Sciatic nerve (tissue), 2 donors: ENCODE results near the gene NRG3. TPM values are rescaled to one million over a fixed set of nuclear protein-coding genes. Genes with fewer than 3 reads are reported as not detected.
"Not testable (repeated sequence)": the region's sequence is repeated elsewhere in the genome, so short reads cannot be mapped to it uniquely, and the experiment has no call there.

Experiments
- ATAC-seq: fragments of 200-7000 bp; cut with Tn5 transposase; one replicate; pipeline ENCODE4 v1.9.1; 2020; ENCODE audit warnings: mild to moderate bottlenecking, moderate library complexity
- DNase-seq: peaks from one replicate; pipeline ENCODE4 v3.0.0-alpha.2; 2020; ENCODE audit warnings: low spot score
- intact Hi-C: fragments of 100-400 bp; cut with DNase I; formaldehyde crosslinking; loops from one replicate; pipeline ENCODE4 v1.14.2; 2022
- total RNA-seq: library from RNA; stranded (reverse); fragmentation: NEBNext Ultra II Directional; extraction: Animal tissue kit (Norgen Biotek cat#: 25700); gene quantifications from one replicate; pipeline ENCODE4 v1.2.1, GENCODE V29; 2021
- donor health status: DM: no; HTN: no; CAD: no.
- donor health status: DM: no; HTN: no; CAD: no.

The NRG3 gene
- total RNA-seq, 1 donor from 2014 or later, result 1.4 TPM

DNA sequence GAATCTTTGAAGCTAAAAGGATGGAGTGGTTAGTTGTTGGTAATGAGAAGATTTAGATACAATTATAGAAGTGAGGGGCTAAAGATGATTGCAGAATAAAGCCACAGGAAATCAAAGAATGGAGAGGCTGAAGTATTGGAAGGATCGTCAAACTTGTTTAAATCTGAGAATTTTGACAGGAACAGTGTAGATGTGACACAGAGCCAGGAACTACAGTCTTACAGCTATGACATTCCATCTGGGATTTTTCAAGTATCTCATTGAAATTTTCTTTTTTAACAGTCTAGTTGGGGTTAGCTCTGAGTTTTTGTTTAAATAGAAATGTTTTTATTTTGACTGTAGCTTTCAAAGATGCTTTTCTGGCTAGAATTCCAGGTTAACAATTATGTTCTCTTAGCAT is 181.4 kb downstream of the NRG3 start:
- intact Hi-C loops, result no loop called here
- ATAC-seq (no peak), DNase-seq (no peak)

DNA sequence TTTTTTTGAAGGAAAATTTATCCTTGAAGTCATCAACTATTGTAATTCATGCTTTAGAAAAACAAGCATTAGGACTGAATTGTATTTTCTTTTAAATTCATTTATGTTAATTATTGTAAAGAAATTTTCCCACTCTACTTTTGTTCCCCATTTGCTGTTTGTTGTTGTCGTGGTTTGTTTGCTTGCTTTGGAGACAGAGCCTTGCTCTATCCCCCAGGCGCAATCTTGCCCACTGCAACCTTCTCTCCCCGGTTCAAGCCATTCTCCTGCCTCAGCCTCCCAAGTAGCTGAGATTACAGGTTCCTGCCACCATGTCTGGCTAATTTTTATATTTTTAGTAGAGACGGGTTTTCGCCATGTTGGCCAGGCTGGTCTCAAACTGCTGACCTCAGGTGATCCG is 192.2 kb downstream of the NRG3 start:
- ATAC-seq, DNase-seq, intact Hi-C loops: not testable (repeated sequence)

DNA sequence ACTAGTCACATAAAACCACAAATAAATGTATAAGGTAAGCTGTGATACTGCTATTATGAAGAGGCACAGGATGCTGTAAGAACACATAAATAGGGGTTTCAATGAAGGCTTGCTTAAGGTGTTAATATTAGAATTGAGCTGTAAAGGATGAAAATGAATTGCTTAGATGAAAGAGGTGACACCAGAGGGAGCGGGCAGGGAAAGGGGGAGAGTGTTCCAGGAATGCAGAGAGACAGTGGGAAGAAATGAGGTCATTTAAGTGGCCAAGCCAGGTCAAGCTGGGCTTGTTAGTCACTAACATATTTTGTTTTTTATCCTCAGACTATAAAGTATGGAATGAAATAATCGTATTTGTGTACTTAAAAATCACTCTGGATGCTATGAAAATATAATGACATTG is 193.5 kb downstream of the NRG3 start:
- DNase-seq (no peak), ATAC-seq (no peak)
- intact Hi-C loops, result no loop called here

DNA sequence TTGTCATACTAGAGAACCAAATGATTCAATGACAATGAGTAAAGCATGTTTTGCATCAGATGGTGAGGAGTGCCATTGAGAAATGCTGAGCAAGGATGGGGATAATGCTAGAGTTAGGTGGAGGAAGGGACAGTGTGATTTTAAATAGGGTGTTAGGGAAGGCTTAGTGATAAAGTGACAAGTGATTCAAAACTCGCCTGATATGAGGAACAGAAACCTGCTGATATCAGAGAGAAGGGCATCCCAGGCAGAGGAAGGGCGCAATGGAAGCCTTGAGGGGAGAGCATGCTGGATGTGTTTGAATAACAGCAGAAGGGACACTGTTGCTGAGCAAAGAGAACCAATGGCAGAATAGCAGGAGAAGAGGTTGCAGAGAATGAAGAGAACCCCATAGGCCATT is 196.2 kb downstream of the NRG3 start:
- intact Hi-C loops, result no loop called here

DNA sequence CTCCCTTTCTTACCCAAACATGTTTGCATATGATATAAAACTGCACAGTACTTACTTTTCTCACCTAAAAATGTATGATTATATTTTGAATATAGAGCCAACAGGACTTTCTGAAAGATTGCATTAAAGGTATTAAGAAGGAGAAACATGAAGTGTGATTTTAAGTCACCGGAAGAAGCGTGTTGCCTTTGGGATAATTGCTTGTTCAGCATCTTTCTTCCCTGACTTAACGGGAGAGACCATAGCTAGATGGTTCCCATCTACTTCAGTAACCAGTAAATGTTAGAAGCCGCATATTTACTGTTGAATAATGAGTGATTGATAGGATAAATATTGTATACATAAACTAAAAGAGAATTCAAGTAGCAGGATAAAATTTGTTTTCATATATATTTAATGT is 197.1 kb downstream of the NRG3 start:
- intact Hi-C loops, result no loop called here
- ATAC-seq (no peak), DNase-seq (no peak)

More for the DNA sequence above, 196.2 kb downstream of the NRG3 start:
- DNase-seq (no peak), ATAC-seq (no peak)

DNA sequence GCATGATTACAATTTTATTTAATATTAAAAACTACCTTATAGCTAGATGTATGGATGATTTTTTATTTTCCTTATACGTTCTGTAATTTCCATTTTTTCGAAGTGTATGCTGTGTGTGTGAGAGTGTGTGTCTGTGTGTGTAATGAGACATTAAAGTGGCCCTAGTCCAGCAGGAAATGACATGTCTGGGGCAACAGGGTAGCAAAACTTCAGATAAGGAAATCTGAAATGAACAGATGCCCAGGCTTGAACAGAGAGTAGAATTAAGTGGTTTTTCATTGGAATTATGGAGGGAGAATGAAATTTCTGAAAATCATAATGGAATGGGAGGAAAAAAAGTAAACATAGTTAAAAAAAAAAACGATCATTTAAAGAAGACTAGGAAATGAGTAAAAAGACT is 200.6 kb downstream of the NRG3 start:
- intact Hi-C loops, result no loop called here
- no peak for ATAC-seq
- no peak for DNase-seq

DNA sequence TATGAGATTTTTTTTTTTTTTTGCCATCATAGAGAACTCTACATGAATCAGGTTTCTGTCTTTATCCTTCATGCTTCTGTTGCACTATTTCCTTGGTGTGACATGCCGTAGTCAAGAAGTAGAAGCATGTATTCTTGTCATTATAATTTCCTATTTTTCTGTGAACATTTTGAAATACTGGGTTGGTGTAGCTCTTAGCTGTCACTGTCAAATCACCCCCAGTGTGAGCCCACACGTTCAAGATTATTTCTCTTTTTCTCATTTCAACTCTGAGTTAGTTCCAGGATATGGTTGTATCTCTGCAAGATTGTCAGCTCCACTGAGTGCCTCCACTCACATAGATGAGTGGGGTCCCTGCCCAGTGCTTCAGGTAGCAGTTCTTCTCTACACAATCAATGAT is 209.5 kb downstream of the NRG3 start:
- ATAC-seq, result no peak
- DNase-seq, result no peak
- intact Hi-C loops, result no loop called here

DNA sequence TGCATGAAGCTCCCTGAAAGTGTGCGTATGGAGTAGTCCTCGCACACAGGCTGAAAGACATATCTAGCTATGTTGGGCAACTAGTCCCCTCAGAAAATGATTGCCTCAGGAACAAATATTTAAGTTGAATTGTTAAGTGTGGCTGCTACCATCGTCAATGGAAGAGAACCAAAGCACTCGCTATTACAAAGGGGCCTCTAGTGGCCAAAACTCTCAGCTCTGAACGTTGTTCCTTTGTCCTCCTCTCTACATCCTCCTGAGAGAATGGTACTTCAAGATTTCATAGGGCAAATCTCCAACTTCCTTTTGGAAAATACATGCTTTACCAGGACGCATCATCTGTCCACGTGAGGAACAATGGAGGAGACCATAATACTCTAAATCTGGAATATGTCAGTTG is 209.9 kb downstream of the NRG3 start:
- no peak for DNase-seq
- ATAC-seq, result no peak
- intact Hi-C loops, result no loop called here

DNA sequence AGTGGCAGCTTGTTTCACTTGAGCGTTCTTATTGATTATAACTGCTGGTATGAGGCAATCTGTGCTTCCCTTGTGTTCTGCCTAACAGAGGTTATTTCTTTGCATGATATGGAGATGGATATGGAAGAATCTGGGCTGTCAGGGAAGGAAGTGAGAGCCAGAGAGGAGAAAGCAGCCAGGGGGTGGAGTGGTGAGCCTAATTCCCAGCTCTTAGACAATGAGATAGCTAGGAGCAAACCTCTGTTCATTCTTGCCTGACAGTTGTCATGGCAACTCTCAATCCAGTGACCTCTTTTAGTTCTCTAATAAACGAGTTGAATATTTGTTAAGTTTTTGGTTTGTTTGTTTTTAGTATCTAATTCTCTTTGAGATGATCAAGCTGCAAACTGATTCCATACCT is 214.3 kb downstream of the NRG3 start:
- ATAC-seq (no peak), DNase-seq (no peak)
- intact Hi-C loops, result no loop called here

DNA sequence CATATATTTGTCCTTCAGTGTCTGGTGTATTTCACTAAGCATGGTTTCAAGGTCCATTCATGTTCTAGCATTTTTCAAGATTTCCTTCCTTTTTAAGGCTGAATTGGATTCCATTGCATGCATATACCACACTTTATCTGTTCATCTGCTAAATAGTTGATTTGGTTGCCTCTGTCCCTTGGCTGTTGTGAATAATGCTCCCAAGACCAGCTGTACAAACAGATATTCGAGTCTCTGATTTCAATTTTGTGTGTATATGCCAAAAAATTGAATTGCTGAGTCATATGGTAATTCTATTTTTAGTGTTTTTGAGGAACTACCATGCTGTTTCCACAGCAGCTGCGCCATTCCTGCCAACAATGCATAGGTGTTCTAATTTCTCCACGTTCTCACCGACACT is 216.4 kb downstream of the NRG3 start:
- DNase-seq (no peak), ATAC-seq (no peak)
- intact Hi-C loops, result no loop called here

DNA sequence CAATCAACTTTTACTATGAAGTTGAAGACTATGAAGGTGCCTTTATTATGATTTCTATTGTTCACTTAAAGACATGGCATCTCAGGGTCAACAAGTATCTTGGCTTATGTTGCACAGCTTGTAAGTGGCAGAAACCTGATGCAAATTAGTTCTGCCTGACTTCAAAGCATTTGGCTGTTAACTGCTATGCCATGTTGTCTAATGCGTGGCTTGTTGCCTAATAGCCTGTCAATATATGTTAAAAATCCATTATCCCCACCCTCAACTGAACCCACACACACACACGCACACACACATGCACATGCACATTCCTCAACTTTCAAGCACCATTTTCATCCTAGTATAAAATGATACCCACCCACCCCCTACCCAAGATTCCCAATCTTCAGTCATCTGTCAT is 217.1 kb downstream of the NRG3 start:
- DNase-seq (no peak), ATAC-seq (no peak)
- intact Hi-C loops, result no loop called here

DNA sequence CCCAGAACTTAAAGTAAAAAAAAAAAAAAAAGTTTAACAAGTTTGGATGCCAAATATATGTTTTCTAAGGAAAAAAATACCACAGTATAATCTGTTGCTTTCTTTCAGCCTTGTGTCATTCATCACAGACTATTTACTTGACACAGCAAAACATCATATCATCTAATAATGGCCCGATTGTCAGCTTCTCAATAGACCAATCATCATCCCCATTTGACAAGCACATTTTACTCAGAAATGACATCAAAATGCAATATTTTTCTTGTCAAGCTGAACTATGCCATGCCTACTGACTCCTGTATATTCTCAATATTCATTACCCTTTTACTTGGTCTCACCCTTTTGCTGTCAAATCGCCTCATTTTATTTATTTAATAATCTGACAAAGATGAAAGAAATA is 249.7 kb downstream of the NRG3 start:
- no peak for DNase-seq

DNA sequence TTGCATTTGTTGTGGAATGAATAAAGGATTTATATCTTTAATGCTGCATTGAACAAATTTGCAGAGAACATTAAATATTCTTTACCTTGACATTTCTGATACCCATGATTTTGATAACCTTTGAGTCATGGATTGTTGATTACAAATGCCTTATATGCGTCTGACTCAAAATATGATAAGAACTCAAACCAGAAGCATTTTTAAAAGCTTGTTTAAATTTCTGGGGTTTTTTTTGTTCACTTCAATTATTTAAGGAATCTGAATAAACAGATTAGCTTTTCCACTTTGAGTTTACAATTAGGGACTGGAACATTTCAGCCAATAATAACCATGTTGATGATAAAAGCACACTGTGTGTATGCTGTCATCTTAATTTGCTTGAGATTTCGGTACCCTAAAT is 253.5 kb downstream of the NRG3 start:
- ATAC-seq (no peak), DNase-seq (no peak)

More for the DNA sequence above, 249.7 kb downstream of the NRG3 start:
- intact Hi-C loops, result no loop called here
- ATAC-seq, result no peak

DNA sequence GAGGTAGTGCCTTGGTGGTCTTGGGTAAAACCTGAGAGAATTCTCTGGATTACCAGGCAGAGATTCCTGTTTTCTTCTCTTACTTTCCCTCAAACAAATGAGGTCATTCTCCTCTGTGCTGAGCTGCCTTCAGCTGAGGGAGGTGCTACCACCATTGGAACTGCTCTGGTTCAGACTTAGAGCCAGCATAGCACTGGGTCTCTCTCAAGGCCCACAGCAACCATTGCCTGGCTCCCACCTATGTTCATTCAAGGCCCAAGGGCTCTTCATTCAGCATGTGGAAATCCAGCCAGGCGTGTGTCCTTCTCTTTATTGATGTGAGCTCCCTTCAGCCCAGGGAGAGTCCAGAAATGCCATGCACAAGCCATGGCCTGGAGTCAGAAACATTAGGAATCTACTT is 261.1 kb downstream of the NRG3 start:
- DNase-seq (no peak), ATAC-seq (no peak)
- intact Hi-C loops, result no loop called here

More for the DNA sequence above, 253.5 kb downstream of the NRG3 start:
- intact Hi-C loops, result no loop called here

DNA sequence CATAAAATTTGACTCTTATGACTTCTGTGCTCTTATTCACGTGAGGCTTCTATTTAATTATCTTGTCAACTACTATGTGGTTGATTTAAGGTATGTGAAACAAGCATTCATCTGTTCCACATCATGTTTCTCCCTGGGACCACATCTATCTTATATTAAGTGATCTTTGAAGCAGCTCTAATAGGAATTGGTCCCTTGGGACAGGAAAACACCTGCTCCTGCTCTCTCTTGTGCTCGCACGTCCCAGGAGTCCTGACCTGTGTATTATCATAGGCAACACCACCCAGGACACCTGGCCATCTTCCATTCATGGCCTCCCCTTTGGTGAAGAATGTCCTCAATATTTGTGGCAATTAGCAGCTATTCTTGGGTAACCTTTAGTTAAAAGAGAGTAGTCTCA is 269.2 kb downstream of the NRG3 start:
- DNase-seq (no peak), ATAC-seq (no peak)
- intact Hi-C loops, result no loop called here

DNA sequence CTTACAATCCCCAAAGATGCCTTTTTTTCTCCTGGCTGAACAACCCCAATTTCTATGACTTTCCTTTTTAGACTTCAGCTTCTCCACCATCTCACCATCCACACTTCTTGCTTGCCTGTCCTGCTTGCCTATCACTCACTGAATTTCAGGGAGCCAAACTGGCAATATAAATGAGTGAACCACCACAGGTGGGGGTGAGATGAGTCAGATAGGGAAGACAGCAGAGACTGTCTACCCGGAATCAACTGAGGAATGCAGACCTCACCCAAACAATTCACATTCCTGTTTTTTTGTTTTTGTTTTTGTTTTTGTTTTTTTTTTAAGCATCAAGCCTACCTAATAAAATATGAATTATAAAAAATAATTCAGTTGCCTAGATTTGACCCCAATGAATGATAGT is 273.8 kb downstream of the NRG3 start:
- DNase-seq (no peak), ATAC-seq (no peak)
- intact Hi-C loops, result no loop called here

DNA sequence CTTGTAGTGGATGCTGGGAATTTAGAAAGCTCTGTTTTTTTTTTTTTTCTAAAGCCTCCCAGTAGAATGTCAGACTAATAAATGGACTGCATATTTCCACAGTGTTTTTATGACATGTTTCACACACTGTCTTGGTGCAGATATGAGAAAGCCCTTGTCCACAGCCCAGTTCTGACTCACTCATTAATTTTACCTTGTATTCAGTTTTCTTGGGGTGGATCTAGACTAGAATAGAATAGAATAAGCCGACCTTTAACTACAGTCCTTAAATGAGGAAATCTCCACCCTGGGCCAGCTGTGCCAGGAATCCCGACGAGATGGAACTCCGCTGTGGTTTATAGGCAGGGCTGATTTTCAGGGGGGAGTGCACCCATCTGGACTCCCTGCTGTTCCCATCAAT is 274.7 kb downstream of the NRG3 start:
- intact Hi-C loops, result no loop called here
- DNase-seq (no peak), ATAC-seq (no peak)

DNA sequence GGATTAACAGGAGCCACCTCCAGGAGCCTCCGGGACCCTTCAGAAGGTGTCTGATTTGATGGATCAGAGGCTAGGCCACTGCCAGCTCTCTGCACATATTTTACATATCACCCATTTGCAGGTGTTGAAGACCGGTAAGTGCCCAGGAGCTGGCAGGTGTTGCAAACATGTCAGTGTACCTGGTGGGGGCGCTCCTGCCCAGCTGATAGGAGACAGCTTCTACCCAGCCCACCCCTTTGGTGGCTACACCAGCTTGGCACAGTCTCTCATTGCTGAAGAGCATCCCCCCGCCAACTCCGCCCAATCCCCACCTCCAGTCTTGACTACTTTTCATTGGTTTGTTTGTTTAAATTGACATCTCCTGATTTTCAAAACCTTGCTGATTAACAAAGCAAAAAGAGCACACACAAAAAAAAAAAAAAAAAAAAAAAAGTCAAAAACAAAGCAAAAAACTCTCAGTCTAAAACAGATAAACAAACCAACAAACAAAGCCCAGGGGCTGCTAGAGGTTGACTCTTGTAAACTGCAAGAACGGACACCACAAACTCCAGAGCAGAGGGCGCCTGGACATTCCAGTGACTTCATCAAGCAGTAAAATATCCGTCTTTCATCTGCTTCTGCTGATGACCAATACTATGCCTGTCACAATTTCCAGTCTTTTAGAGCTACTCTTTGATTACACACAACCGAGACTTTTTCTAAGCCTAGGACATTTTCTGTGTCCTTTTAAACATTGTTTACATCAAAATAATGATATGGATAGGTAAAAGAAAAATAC is 275.3 kb downstream of the NRG3 start:
- intact Hi-C loops, result no loop called here
- ATAC-seq, result no peak
- DNase-seq, result no peak

DNA sequence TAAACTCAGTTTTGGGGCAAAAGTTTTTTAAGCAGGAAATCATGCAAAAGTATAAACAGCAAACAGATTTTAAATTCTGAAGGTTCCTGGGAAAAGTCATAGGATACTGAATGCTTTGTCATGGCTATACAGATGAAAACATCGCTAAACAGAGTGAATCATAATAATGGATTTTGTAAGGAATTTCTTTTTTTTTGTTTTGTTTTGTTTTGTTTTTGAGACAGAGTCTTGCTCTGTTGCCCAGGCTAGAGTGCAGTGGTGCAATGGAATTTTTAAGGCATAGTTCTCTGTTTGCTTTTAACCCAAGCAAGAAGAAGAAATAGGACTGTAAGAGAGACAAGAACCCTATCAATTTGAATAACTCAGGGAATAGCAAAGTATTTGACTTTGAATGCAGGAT is 285.3 kb downstream of the NRG3 start:
- intact Hi-C loops, result no loop called here
- ATAC-seq (no peak), DNase-seq (no peak)

DNA sequence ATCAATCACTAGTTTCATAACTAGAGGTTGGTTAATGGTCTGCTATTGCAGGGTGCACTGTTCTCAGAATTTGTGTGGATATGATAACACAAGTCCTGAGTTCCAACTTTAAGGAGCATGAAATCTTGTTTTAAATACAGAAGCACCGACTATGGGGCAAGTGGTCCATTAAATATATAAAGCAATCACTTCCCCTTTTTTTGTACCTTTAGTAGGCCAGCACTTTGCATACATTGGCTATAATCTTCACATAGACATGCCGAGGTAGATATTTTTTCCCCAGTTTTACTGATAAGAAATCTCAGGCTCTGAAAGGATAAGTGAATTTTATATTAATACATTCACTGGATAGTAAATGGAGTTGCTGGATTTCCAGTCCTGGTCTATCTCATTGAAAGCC is 286.3 kb downstream of the NRG3 start:
- ATAC-seq, result no peak
- intact Hi-C loops, result no loop called here
- DNase-seq, result no peak

DNA sequence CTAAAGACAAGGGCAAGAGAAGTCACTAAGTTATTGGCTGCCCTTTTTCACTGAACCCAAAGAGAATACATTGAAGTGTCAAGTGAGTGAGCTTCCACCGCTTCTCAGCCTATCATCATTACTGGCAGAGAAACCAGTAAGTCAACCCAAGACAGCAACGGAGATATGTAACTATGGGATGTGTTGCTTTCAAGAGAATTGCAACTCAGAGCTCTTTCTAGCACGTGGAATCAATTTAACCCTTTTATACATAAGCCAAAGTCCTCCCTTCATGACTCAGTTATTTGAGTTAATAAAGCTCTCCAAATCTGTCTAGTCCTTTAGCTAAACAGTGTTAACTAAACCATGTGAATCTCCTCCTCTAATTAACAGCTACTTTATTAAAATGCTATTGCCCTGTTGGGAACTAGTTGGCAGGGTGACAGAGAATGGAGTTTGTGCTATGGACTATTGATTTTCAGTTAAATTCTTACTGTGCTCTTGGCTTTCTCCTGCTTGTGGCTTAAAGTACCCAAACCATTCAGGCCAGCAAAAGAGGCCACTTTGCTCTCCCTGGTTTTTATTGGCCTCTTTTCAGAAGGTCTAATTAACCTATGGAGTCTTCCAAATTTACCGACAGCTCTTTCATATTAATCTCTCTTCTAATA is 287.7 kb downstream of the NRG3 start:
- ATAC-seq (no peak), DNase-seq (no peak)
- intact Hi-C loops, result no loop called here
